NCI-H446 (cell line): Measurements from ENCODE around the gene MMP15.
"Not testable (repeated sequence)": the region's sequence is repeated elsewhere in the genome, so short reads cannot be mapped to it uniquely, and the experiment has no call there.

Experiments
- DNase-seq, 2 experiments: peaks; one replicate each; lab custom pipeline; 2025; lab: John Stamatoyannopoulos, UW

MMP15 gene

GRCh38 chr16:57996406-57997175 lies 29.0 kb upstream of the MMP15 start:
- no peak for DNase-seq

GRCh38 chr16:57997176-57997527 lies 28.4 kb upstream of the MMP15 start:
- DNase-seq = no peak

- DNase-seq = no peak
Observed at GRCh38 chr16:57997528-57998265, 27.9 kb upstream of the MMP15 start.

GRCh38 chr16:57998486-57998885 lies 27.1 kb upstream of the MMP15 start:
- no peak for DNase-seq

DNA sequence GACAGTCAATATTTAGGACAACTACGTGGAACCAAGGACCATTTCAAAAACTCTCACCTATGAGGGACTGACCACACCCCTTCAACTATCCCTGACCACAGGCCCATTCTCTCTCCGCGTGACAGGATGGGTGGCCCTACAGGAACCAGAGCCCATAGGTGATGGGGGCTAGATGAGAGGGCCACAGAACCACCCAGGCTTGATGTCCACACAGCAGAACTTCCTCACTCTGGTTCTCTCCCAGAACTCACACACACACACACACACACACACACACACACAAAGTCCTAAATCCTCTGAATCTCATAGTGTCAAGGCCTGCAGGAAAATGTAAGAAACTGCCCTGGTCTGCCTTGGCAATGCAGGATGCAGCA lies 26.6 kb upstream of the MMP15 start:
- no peak for DNase-seq

DNA sequence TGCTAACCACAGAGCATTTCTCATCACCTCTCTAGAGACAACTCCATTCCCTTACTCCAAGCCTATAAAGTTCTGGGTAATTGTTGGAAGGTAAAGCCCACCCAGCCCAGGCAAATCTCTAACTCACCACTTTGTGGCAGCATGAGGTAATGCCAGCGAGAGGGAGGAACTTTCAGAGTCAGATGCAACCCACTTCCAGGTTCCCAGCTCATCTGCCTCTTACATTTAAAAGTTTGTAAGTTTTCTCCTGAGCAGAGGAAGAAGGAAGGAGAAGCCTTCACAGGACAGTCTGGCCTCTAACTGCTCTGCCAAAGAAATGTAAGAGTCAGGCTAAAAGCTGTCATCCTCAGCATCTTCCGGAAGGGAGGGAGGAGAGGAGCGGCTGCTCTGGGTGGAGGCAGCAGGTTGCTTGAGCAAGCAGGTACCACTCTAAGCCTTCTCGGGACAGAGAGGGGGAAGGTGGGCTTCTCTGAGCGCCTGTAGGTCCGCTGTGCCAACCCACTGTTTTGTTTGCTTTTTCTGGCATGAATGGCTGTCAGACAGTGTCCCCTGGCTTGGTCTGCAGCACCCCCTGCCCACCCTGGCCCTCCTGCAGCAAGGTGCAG lies 26.1 kb upstream of the MMP15 start:
- no peak for DNase-seq

DNA sequence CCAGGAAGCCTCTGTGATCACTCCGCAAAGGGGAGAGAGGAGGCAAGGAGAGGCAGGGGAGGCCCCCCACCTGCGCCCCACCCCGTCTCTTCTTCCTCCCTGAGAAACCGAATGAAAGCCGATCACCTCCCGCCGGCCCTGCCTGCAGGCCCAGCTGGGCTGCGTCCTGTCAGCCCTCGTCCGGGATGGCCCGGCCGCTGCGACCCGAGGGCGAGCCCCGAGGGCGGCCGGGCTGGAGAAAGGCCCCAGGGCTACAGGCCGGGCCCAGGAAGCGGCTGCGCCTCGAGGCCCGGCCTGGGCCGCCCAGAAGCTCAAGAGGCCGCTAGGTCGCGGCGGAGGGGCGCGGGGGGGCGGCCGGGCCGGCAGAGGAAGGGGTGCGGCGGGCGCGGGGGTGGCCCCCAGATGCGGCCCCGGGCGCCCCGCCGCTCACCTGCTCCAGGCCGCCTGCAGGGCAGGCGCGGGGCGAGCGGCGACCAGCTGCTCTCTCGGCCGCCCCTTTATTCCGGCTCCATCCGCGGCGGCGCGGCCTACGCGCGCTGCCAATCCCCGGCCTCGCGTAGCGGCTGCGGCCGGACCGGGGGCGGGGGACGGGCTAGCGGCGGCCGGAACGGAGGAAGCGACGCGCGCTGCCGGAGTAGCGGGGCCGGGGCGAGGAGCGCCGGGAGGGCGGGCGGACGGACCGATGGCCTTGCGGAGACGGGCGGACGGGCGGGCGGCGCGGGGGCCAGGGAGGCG lies 25.4 kb upstream of the MMP15 start, which contains the start of gene ZNF319:
ZNF319 (minus strand) TSS at position 702 of the 735 bp plus-strand sequence. CDS start 2,407 bp downstream, outside the sequence.
- no peak for DNase-seq

GRCh38 chr16:58000706-58001676 lies 24.6 kb upstream of the MMP15 start, which contains the start of gene USB1:
TSS of gene USB1 (plus strand) at chr16:58001407. CDS start at chr16:58001484, 77 bp downstream.
- DNase-seq = peak; percentile 23 to 70

GRCh38 chr16:58001781-58002415 lies 23.7 kb upstream of the MMP15 start:
- no peak for DNase-seq

DNA sequence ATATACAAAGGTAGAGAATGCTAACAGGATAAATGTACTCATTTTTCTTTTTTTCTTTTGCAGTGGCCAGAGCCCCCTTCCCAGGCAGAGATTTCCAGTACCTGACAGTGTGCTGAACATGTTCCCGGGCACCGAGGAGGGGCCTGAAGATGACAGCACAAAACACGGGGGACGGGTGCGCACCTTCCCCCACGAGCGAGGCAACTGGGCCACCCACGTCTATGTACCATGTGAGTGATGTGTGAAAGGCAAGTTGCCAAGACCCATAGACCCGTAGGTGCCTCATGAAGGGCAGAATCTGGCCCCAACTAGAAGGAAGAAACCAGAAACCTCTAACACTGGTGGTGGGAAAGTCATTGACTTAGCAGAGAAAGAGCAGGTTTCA lies 23.1 kb upstream of the MMP15 start:
- DNase-seq = no peak

DNA sequence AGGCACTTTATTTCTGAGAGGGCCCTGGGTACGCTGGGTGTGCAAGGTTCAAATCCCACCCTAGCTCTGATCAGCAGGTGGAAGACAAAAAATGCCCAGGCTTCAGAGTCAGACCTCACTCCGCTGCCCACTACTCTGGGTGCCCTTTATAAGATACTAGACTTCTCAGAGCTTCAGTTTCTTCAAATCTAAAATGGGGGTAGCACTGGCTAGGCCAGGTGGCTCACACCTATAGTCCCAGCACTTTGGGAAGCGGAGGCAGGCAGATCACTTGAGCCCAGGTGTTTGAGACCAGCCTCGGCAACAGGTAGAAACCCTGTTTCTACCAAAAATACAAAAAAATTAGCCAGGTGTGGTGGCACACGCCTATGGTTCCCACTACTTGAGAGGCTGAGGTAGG lies 22.6 kb upstream of the MMP15 start:
- DNase-seq = no peak

- DNase-seq = not testable (repeated sequence)
Observed at GRCh38 chr16:58004736-58005135, 20.8 kb upstream of the MMP15 start.

GRCh38 chr16:58009856-58010416 lies 15.6 kb upstream of the MMP15 start:
- no peak for DNase-seq

DNA sequence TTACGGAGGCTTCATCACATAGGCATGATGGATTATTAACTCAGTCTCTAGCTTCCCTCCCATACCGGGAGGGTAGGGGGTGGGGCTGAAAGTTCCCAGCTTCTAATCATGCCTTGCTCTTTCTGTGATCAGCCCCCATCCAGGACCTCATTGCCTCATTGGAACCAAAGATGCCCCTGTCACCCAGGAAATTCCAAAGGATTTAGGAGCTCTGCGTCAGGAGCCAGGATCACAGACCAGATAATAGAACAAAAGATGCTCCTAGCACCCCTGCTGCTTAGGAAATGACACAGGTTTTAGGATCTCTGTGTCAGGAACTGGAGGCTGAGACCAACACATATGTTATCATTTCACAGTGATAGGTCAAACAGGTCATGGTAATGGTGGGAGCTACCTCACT lies 14.7 kb upstream of the MMP15 start:
- DNase-seq = no peak

GRCh38 chr16:58011652-58012051 lies 13.9 kb upstream of the MMP15 start:
- DNase-seq = no peak

GRCh38 chr16:58012481-58012880 lies 13.1 kb upstream of the MMP15 start:
- DNase-seq = no peak

DNA sequence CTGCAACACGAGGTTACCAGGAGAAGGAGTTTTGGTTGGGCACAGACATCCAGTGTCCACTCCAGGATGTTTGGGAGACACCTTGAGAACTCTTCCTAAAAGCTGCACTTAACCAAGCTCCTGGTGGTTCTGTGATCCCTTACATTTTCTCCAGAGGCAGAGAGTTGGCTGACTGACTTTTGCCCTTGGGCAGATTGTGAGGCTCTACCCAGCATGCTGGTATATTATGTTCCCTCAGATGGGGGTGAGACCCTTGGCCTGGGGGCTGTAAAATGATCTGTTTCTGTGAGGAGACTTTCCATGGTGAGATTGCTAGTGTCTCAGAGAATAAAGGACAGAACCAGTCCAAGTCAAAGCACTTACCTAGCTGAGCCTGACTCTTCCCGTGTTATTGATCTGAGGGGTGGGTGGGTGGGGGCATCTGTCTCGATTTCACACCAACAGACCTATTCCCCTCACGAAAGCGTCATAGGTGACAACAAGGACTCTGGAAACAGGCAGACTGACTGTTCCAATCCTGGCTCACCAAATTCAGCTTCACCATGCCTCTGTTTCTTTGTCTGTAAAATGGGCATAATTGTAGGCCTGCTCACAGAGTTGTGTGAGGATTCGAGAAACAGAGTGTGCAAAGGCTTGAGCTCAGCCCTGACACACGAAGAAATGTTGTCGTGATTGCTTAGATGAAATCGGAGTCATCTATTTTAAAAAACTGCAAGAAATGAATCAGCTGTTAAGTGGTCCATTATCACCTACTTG lies 12.2 kb upstream of the MMP15 start:
- no peak for DNase-seq

- DNase-seq = peak in 1 of 2 experiments; percentile 13
Observed at GRCh38 chr16:58016840-58017446, 8.6 kb upstream of the MMP15 start.

- no peak for DNase-seq
Observed at GRCh38 chr16:58018803-58019202, 6.8 kb upstream of the MMP15 start.
